ENCODE data around the gene NHS.

The NHS gene

DNA sequence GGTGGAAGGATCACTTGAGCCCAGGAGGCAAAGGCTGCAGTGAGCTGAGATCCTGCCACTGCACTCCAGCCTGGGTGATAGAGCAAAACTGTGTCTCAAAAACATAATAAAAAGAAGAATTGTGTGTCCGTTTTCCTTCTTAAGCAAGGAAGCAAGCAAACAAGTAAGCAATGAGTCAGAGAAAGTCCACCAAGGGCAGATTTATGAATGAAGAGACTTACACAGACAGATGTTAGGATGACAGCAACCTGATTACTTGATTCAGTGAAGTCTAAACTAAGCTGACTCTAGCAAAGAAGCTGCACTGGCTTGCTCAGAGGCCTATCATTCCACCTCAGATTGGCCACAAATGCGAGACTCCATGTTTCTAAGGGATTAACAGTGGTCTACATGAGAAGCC is 328.2 kb downstream of the NHS start:
- Histone ChIP-seq H3K9me3 (ENCODE audit: control insufficient read depth, low read length) (no peaks in the 10 kb centered on the region), H3K4me1 (ENCODE audit: control insufficient read depth, insufficient read depth, low read length) (peaks cover 5% of the 10 kb centered on the region), H3K36me3 (ENCODE audit: control insufficient read depth, insufficient read depth, low read length, severe bottlenecking) (no peaks in the 10 kb centered on the region), H3K27me3 (replicated peaks; ENCODE audit: control insufficient read depth, insufficient read depth, low read length) (peaks cover 8% of the 10 kb centered on the region), H3K4me3 (ENCODE audit: low read length) (no peak overlapping the region), H3K9ac (ENCODE audit: low read length) (no peak overlapping the region)
- no peak for DNase-seq (ENCODE audit: low read depth)

GRCh38 chrX:17705211-17705610 is 330.2 kb downstream of the NHS start:
- peaks cover 5% of the 10 kb centered on the region for H3K4me1 ChIP-seq (ENCODE audit: control insufficient read depth, insufficient read depth, low read length)
- no peak overlapping the region for H3K9ac ChIP-seq (ENCODE audit: low read length)
- H3K9me3 ChIP-seq (ENCODE audit: control insufficient read depth, low read length): no peaks in the 10 kb centered on the region
- no peak overlapping the region for H3K4me3 ChIP-seq (ENCODE audit: low read length)
- H3K36me3 ChIP-seq (ENCODE audit: control insufficient read depth, insufficient read depth, low read length, severe bottlenecking): no peaks in the 10 kb centered on the region
- DNase-seq (ENCODE audit: low read depth): no peak
- peaks cover 8% of the 10 kb centered on the region for H3K27me3 ChIP-seq (replicated peaks; ENCODE audit: control insufficient read depth, insufficient read depth, low read length)

DNA sequence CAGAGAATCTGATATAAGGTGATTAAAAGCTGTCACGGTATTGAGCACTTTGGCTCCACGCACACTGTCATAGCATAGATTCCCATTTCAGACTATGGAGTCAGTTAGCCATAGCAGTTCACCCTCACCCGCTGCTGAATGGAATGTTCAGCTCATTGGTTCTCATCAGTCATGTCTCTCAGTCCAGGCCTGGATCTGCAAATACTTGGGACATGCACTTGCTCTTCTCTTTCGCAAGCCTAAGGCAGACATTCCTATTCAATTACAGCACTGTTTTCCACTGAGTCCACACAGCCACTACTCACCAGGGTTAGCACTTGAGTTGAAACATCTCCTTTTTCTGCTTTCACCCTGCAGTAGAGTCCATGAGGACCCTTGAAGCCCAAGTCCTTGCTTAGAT is 331.7 kb downstream of the NHS start:
- no peak overlapping the region for H3K4me3 ChIP-seq (ENCODE audit: low read length)
- no peaks in the 10 kb centered on the region for H3K27me3 ChIP-seq (replicated peaks; ENCODE audit: control insufficient read depth, insufficient read depth, low read length)
- H3K9me3 ChIP-seq (ENCODE audit: control insufficient read depth, low read length): no peaks in the 10 kb centered on the region
- H3K36me3 ChIP-seq (ENCODE audit: control insufficient read depth, insufficient read depth, low read length, severe bottlenecking): no peaks in the 10 kb centered on the region
- peaks cover 13% of the 10 kb centered on the region for H3K4me1 ChIP-seq (ENCODE audit: control insufficient read depth, insufficient read depth, low read length)
- no peak overlapping the region for H3K9ac ChIP-seq (ENCODE audit: low read length)
- DNase-seq (ENCODE audit: low read depth): peak; percentile 74

DNA sequence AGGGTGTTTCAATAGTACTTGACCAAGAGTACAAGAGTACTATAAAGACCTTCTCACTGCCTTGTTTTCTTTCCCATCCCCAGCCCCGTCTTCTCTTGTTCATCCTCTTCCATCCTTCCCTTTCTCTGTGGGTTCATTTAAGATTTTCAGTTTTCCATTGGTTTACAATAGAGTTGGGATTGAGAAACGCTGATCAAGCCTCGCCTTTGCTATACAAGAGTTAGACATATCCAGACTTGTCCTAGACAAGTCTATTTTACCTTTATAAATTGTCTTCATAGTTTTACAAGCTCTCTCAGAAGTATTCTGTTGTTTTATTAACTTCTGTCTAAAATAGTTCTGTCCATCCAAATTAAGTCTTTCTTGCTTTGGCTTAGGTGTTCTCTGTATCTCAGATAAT is 332.7 kb downstream of the NHS start:
- Histone ChIP-seq H3K9ac (ENCODE audit: low read length) (no peak overlapping the region), H3K36me3 (ENCODE audit: control insufficient read depth, insufficient read depth, low read length, severe bottlenecking) (no peaks in the 10 kb centered on the region), H3K4me1 (ENCODE audit: control insufficient read depth, insufficient read depth, low read length) (peaks cover 13% of the 10 kb centered on the region), H3K27me3 (replicated peaks; ENCODE audit: control insufficient read depth, insufficient read depth, low read length) (no peaks in the 10 kb centered on the region), H3K9me3 (ENCODE audit: control insufficient read depth, low read length) (no peaks in the 10 kb centered on the region), H3K4me3 (ENCODE audit: low read length) (no peak overlapping the region)
- no peak for DNase-seq (ENCODE audit: low read depth)

- H3K9ac ChIP-seq (ENCODE audit: low read length): no peak overlapping the region
- H3K4me3 ChIP-seq (ENCODE audit: low read length): no peak overlapping the region
- peaks cover 13% of the 10 kb centered on the region for H3K4me1 ChIP-seq (ENCODE audit: control insufficient read depth, insufficient read depth, low read length)
- H3K36me3 ChIP-seq (ENCODE audit: control insufficient read depth, insufficient read depth, low read length, severe bottlenecking): no peaks in the 10 kb centered on the region
- H3K9me3 ChIP-seq (ENCODE audit: control insufficient read depth, low read length): no peaks in the 10 kb centered on the region
- peak; percentile 51 for DNase-seq (ENCODE audit: low read depth)
- no peaks in the 10 kb centered on the region for H3K27me3 ChIP-seq (replicated peaks; ENCODE audit: control insufficient read depth, insufficient read depth, low read length)
Observed at GRCh38 chrX:17710871-17711301, 335.9 kb downstream of the NHS start.

DNA sequence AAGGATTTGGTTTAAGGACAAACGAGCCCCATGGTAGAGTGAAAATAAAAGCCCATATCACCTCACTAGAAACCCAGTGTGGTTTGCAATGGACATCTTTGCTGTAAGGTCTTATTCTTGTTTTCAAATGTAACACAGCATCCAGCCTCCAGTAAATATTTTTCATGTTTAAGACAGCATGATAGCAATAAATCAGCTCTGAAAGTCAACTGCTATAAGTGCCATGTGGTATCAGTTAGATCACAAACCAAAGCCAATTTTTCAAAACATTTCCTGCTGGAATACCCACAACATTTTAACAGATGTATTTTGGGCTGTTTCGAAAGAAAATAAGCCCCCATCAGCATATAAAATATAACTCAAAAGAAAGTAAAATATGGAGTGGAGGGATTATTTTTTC is 338.3 kb downstream of the NHS start:
- no peak overlapping the region for H3K4me3 ChIP-seq (ENCODE audit: low read length)
- no peaks in the 10 kb centered on the region for H3K27me3 ChIP-seq (replicated peaks; ENCODE audit: control insufficient read depth, insufficient read depth, low read length)
- H3K9me3 ChIP-seq (ENCODE audit: control insufficient read depth, low read length): no peaks in the 10 kb centered on the region
- H3K36me3 ChIP-seq (ENCODE audit: control insufficient read depth, insufficient read depth, low read length, severe bottlenecking): no peaks in the 10 kb centered on the region
- H3K9ac ChIP-seq (ENCODE audit: low read length): no peak overlapping the region
- peaks cover 8% of the 10 kb centered on the region for H3K4me1 ChIP-seq (ENCODE audit: control insufficient read depth, insufficient read depth, low read length)
- DNase-seq (ENCODE audit: low read depth): no peak

DNA sequence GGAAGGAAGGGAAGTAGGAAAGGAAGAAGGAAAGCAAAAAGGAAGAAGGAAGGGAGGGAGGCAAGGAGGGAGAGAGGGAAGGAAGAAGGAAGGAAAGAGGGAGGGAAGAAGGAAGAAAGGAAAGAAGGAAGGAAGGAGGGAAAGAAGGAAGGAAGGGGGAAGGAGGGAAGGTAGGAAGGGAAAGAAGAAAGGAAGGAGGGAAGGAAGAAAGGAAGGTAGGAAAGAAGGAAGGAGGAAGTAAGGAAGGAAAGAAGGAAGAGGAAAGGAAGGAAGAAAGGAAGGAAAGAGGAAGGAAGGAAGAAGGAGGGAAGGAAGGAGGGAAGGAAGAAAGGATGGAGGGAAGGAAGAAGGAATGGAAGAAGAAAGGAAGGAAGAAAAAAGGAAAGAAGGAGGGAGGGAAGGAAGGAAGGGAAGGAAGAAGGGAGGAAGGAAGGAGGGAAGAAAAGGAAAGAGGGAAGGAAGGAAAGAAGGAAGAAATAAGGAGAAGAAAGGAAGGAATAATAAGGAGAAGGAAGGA is 343.7 kb downstream of the NHS start:
- Histone ChIP-seq H3K27me3 (replicated peaks; ENCODE audit: control insufficient read depth, insufficient read depth, low read length) (no peaks in the 10 kb centered on the region), H3K4me3 (ENCODE audit: low read length) (no peak overlapping the region), H3K9ac (ENCODE audit: low read length) (no peak overlapping the region), H3K36me3 (ENCODE audit: control insufficient read depth, insufficient read depth, low read length, severe bottlenecking) (no peaks in the 10 kb centered on the region), H3K4me1 (ENCODE audit: control insufficient read depth, insufficient read depth, low read length) (no peaks in the 10 kb centered on the region), H3K9me3 (ENCODE audit: control insufficient read depth, low read length) (no peaks in the 10 kb centered on the region)
- DNase-seq (ENCODE audit: low read depth): no peak

DNA sequence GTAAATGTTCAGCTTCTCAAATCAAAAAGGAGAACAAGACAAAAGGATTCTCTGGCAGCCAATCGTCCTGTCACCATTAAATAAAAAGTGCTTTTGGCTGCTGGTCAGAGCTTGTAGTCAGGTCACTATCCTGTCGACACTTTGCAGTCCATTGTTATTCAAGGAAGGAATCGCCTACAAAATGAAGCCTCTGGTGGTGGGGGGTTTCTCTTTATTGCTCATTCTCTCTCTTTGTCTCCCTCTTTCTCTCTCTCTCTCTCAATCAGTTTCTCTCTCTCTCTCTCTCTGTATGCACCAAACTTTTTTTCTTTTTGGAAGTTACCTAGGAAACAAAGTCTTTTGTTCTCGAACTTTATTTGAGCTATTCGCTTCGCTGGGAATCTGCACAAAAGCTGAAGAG is 344.7 kb downstream of the NHS start:
- no peak overlapping the region for H3K4me3 ChIP-seq (ENCODE audit: low read length)
- H3K9me3 ChIP-seq (ENCODE audit: control insufficient read depth, low read length): no peaks in the 10 kb centered on the region
- H3K36me3 ChIP-seq (ENCODE audit: control insufficient read depth, insufficient read depth, low read length, severe bottlenecking): no peaks in the 10 kb centered on the region
- H3K9ac ChIP-seq (ENCODE audit: low read length): no peak overlapping the region
- no peak for DNase-seq (ENCODE audit: low read depth)
- no peaks in the 10 kb centered on the region for H3K27me3 ChIP-seq (replicated peaks; ENCODE audit: control insufficient read depth, insufficient read depth, low read length)
- no peaks in the 10 kb centered on the region for H3K4me1 ChIP-seq (ENCODE audit: control insufficient read depth, insufficient read depth, low read length)

DNA sequence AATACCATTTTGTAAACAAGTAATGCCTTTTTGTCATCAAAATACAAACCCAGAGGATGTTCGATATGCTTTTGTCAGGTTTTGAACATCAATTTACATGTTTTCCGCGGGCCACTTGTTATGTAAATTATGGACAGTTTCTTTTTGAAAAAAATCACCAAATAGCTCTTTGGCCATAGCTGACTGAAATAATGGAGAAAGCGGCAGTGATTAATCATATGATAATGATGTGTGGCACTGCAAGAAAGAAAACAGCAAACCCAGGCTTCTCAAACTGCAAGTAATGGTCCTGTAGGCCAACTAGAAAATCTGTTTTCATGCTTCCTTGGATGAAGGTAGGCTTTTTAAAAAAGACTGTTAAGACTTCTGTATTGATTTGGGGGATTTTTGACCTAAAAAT is 346.7 kb downstream of the NHS start:
- peaks cover 6% of the 10 kb centered on the region for H3K27me3 ChIP-seq (replicated peaks; ENCODE audit: control insufficient read depth, insufficient read depth, low read length)
- H3K4me3 ChIP-seq (ENCODE audit: low read length): no peak overlapping the region
- peaks cover 8% of the 10 kb centered on the region for H3K36me3 ChIP-seq (ENCODE audit: control insufficient read depth, insufficient read depth, low read length, severe bottlenecking)
- H3K4me1 ChIP-seq (ENCODE audit: control insufficient read depth, insufficient read depth, low read length): no peaks in the 10 kb centered on the region
- no peak overlapping the region for H3K9ac ChIP-seq (ENCODE audit: low read length)
- no peaks in the 10 kb centered on the region for H3K9me3 ChIP-seq (ENCODE audit: control insufficient read depth, low read length)
- DNase-seq (ENCODE audit: low read depth): no peak

- no peak overlapping the region for H3K9ac ChIP-seq (ENCODE audit: low read length)
- peaks cover 6% of the 10 kb centered on the region for H3K27me3 ChIP-seq (replicated peaks; ENCODE audit: control insufficient read depth, insufficient read depth, low read length)
- peaks cover 16% of the 10 kb centered on the region for H3K36me3 ChIP-seq (ENCODE audit: control insufficient read depth, insufficient read depth, low read length, severe bottlenecking)
- no peak for DNase-seq (ENCODE audit: low read depth)
- H3K4me3 ChIP-seq (ENCODE audit: low read length): no peak overlapping the region
- no peaks in the 10 kb centered on the region for H3K4me1 ChIP-seq (ENCODE audit: control insufficient read depth, insufficient read depth, low read length)
- no peaks in the 10 kb centered on the region for H3K9me3 ChIP-seq (ENCODE audit: control insufficient read depth, low read length)
Observed at GRCh38 chrX:17725181-17725580, 350.2 kb downstream of the NHS start.

- no peak overlapping the region for H3K9ac ChIP-seq (ENCODE audit: low read length)
- H3K36me3 ChIP-seq (ENCODE audit: control insufficient read depth, insufficient read depth, low read length, severe bottlenecking): peaks cover 10% of the 10 kb centered on the region
- H3K27me3 ChIP-seq (replicated peaks; ENCODE audit: control insufficient read depth, insufficient read depth, low read length): no peaks in the 10 kb centered on the region
- DNase-seq (ENCODE audit: low read depth): peak; percentile 61
- H3K4me3 ChIP-seq (ENCODE audit: low read length): no peak overlapping the region
- H3K4me1 ChIP-seq (ENCODE audit: control insufficient read depth, insufficient read depth, low read length): no peaks in the 10 kb centered on the region
- no peaks in the 10 kb centered on the region for H3K9me3 ChIP-seq (ENCODE audit: control insufficient read depth, low read length)
Observed at GRCh38 chrX:17732138-17732783, 357.3 kb downstream of the NHS start.

DNA sequence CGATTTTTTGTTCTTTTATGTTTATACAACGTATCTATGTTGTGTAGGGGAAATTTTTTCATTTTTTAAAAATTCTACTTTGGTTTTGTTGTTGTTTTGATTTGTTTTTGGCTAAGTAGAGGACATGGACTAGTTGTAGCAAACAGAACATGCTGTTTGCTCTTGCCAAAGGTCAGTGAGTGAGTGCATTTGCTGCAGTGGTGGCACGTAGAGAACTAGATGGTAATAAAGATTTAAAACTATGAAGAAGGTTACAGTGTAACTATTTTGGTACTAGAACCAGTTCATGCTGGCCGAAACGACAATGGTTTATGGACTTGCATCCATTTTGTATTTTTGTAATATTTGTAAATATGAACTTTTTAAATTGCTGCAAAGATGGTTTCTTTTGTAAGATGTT is 360.4 kb downstream of the NHS start:
- H3K27me3 ChIP-seq (replicated peaks; ENCODE audit: control insufficient read depth, insufficient read depth, low read length): no peaks in the 10 kb centered on the region

More for the DNA sequence above, 360.4 kb downstream of the NHS start:
- no peak overlapping the region for H3K9ac ChIP-seq (ENCODE audit: low read length)
- peaks cover 3% of the 10 kb centered on the region for H3K36me3 ChIP-seq (ENCODE audit: control insufficient read depth, insufficient read depth, low read length, severe bottlenecking)
- H3K9me3 ChIP-seq (ENCODE audit: control insufficient read depth, low read length): no peaks in the 10 kb centered on the region
- no peak for DNase-seq (ENCODE audit: low read depth)
- H3K4me3 ChIP-seq (ENCODE audit: low read length): peak overlapping the region; percentile 68
- no peaks in the 10 kb centered on the region for H3K4me1 ChIP-seq (ENCODE audit: control insufficient read depth, insufficient read depth, low read length)

Measured in adipocyte (in vitro differentiated cells).